ENCODE data around the gene RNF39. TPM values are rescaled to one million over a fixed set of nuclear protein-coding genes. Genes with fewer than 3 reads are reported as not detected.
"Not testable (repeated sequence)": the region's sequence is repeated elsewhere in the genome, so short reads cannot be mapped to it uniquely, and the experiment has no call there.

Gene RNF39
- total RNA-seq, 1 experiment from 2014 or later: 0.23 TPM

DNA sequence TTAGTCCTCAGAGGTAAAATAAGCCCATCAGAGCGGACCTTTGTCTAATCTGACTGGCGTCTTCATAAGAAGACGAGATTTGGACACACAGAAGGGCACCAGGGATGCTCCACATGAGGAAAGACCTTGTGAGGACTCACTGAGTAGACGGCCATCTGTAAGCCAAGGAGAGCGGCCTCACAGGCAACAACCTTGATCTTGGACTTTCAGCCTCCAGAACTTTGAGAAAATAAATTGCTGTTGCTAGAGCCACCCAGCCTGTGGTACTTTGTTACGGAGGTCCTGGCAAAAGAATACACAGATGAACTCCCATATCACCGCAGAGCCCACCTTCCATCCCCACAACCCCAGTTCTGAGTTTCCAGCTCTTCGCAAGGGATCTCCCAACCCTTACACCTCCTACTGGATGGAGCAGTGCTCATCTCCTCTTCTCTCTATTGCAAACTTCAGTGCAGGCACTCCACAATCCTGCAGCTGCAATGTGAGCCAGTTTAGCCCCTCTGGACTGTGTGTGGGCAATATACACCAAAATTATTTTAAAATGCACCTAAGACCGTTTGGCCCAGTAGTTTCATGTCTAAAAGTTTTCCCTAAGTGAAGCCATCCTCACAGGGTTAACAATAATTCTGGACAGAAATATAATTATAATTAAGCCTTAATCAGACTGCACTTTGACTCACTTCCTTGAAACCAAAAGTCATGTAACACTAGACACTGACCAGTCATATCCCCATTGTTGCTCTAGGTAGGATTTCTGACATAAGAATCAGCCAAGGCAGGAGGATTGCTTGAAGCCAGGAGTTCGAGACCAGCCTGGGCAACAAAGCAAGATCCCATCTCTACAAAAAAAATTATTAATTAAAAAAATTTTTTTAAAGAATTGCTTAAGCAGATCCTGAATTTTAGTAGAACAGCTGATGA, 46.1 kb upstream of the RNF39 start:
- TF ChIP-seq, protein P1, sequence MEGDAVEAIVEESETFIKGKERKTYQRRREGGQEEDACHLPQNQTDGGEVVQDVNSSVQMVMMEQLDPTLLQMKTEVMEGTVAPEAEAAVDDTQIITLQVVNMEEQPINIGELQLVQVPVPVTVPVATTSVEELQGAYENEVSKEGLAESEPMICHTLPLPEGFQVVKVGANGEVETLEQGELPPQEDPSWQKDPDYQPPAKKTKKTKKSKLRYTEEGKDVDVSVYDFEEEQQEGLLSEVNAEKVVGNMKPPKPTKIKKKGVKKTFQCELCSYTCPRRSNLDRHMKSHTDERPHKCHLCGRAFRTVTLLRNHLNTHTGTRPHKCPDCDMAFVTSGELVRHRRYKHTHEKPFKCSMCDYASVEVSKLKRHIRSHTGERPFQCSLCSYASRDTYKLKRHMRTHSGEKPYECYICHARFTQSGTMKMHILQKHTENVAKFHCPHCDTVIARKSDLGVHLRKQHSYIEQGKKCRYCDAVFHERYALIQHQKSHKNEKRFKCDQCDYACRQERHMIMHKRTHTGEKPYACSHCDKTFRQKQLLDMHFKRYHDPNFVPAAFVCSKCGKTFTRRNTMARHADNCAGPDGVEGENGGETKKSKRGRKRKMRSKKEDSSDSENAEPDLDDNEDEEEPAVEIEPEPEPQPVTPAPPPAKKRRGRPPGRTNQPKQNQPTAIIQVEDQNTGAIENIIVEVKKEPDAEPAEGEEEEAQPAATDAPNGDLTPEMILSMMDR (IDR thresholded peaks at IDR 0.05; ENCODE audit: insufficient read depth in 1 of 2, low read depth in 1 of 2, low read length in 1 of 2, severe bottlenecking in 1 of 2, unreplicated experiment in 1 of 2): no peak
- Mint-ChIP-seq H3K4me1 (ENCODE audit: low read depth, unreplicated experiment) (peaks cover 28% of the 10 kb centered on the region), H3K36me3 (ENCODE audit: insufficient read depth, unreplicated experiment) (no peaks in the 10 kb centered on the region), H3K27me3 (ENCODE audit: insufficient read depth, unreplicated experiment) (no peaks in the 10 kb centered on the region), H3K27ac (ENCODE audit: unreplicated experiment) (no peak overlapping the region), H3K9me3 (ENCODE audit: unreplicated experiment) (no peaks in the 10 kb centered on the region), H3K4me3 (ENCODE audit: unreplicated experiment) (no peak overlapping the region)
- ChIA-PET POLR2A (no interaction called here), CTCF (interaction anchor here (1.5 kb wide), 1 partner anchor 19 kb away, joined by 8 read pairs; no protein-coding TSS in a partner anchor)
- intact Hi-C loops (cut with micrococcal nuclease; ENCODE audit: unreplicated experiment): no loop called here
- no peak for DNase-seq
- Histone ChIP-seq H3K9me3 (no peaks in the 10 kb centered on the region), H3K4me3 (ENCODE audit: low read depth, low read length) (no peak overlapping the region), H3K36me3 (ENCODE audit: control insufficient read depth, insufficient read depth, low read length) (no peaks in the 10 kb centered on the region), H3K27me3 (replicated peaks; ENCODE audit: control insufficient read depth, insufficient read depth, low read length) (no peaks in the 10 kb centered on the region), H3K4me1 (peaks cover 35% of the 10 kb centered on the region)
- BruUV-seq (replicated peaks): no TSS peak

DNA sequence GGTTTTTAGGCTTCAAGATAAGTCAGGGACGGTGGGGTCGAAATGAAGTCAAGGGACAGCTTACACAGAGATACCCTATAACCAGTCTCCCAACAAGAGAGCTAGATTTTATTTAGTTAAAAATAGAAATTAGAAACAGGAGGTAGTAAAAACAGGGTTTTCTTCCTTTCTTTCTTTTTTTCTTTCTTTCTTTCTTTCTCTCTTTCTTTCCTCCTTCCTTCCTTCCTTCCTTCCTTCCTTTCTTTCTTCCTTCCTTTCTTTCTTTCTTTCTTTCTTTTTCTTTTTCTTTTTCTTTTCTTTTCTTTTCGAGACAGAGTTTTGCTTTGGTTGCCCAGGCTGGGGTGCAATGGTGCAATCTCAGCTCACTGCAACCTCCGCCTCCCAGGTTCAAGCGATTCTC, 43.1 kb upstream of the RNF39 start:
- DNase-seq; BruUV-seq (replicated peaks); H3K4me3 Mint-ChIP-seq (ENCODE audit: unreplicated experiment); H3K9me3 ChIP-seq; H3K27me3 ChIP-seq (replicated peaks; ENCODE audit: control insufficient read depth, insufficient read depth, low read length); H3K4me3 ChIP-seq (ENCODE audit: low read depth, low read length); H3K36me3 ChIP-seq (ENCODE audit: control insufficient read depth, insufficient read depth, low read length); H3K36me3 Mint-ChIP-seq (ENCODE audit: insufficient read depth, unreplicated experiment); H3K27me3 Mint-ChIP-seq (ENCODE audit: insufficient read depth, unreplicated experiment); CTCF ChIA-PET; POLR2A ChIA-PET; H3K9me3 Mint-ChIP-seq (ENCODE audit: unreplicated experiment); intact Hi-C loops (cut with micrococcal nuclease; ENCODE audit: unreplicated experiment): not testable (repeated sequence)
- H3K4me1 ChIP-seq: peaks cover 36% of the 10 kb centered on the region
- Mint-ChIP-seq H3K27ac (ENCODE audit: unreplicated experiment) (peak overlapping the region; percentile 54), H3K4me1 (ENCODE audit: low read depth, unreplicated experiment) (peaks cover 29% of the 10 kb centered on the region)

DNA sequence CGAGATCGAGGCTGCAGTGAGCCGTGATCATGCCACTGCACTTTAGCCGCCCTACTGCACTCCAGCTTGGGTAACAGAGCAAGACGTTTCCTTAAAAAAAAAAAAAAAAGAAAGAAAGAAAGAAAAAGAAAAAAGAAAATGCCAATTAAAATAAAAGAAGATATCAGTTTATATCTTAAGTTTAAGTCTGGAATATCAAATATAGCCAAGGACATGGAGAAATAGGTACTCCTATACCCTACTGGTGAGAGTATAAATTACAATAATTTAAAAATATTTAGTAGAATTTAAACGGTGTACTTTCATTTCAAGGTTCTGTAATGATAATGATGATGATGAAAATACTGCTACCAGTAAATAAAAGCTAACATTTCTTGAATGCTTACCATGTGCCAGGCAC, 41.2 kb upstream of the RNF39 start:
- Histone ChIP-seq H3K4me1 (peaks cover 37% of the 10 kb centered on the region), H3K27me3 (replicated peaks; ENCODE audit: control insufficient read depth, insufficient read depth, low read length) (no peaks in the 10 kb centered on the region), H3K36me3 (ENCODE audit: control insufficient read depth, insufficient read depth, low read length) (no peaks in the 10 kb centered on the region), H3K9me3 (no peaks in the 10 kb centered on the region), H3K4me3 (ENCODE audit: low read depth, low read length) (no peak overlapping the region)
- ChIA-PET POLR2A (no interaction called here), CTCF (interaction anchor here (0.6 to 0.7 kb wide), 2 partner anchors 28 to 131 kb away, joined by 3 to 11 read pairs; no protein-coding TSS in a partner anchor)
- no peaks in the 10 kb centered on the region for H3K36me3 Mint-ChIP-seq (ENCODE audit: insufficient read depth, unreplicated experiment)
- H3K9me3 Mint-ChIP-seq (ENCODE audit: unreplicated experiment): no peaks in the 10 kb centered on the region
- H3K4me3 Mint-ChIP-seq (ENCODE audit: unreplicated experiment): no peak overlapping the region
- BruUV-seq (replicated peaks): no TSS peak
- intact Hi-C loops (cut with micrococcal nuclease; ENCODE audit: unreplicated experiment): no loop called here
- TF ChIP-seq, protein P1 (IDR thresholded peaks at IDR 0.05; ENCODE audit: insufficient read depth in 1 of 2, low read depth in 1 of 2, low read length in 1 of 2, severe bottlenecking in 1 of 2, unreplicated experiment in 1 of 2): no peak
- no peak for DNase-seq
- H3K27ac Mint-ChIP-seq (ENCODE audit: unreplicated experiment): no peak overlapping the region
- H3K27me3 Mint-ChIP-seq (ENCODE audit: insufficient read depth, unreplicated experiment): no peaks in the 10 kb centered on the region
- peaks cover 35% of the 10 kb centered on the region for H3K4me1 Mint-ChIP-seq (ENCODE audit: low read depth, unreplicated experiment)
